IPS DF 19.7 (cell line): Measurements from ENCODE around the gene ASMTL.
A peak's percentile ranks its signal among the peaks of the same experiment; 100 is the strongest.
"Not testable (repeated sequence)": the region's sequence is repeated elsewhere in the genome, so short reads cannot be mapped to it uniquely, and the experiment has no call there.

Experiments
- DNase-seq: peaks from one replicate; pipeline ENCODE4 v3.0.0-alpha.2; 2013; ENCODE audit warnings: low read depth, low spot score

ASMTL gene

DNA sequence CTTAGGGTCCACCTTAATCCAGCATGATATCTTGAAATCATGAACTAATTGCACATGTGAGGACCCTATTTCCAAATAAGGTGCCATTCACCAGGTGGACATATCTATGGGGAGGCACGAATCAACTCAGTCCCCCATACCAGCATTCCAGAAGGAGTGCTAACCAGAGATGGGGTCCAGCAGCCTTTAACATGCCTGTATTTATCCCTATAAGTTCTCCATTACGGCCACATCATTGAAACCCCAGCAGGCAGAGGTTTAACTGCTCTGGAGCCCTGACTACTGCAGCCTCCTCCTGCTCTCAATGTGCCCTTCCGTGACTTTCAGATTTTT lies 3.2 kb upstream of the ASMTL start:
- no peak for DNase-seq

GRCh38 chrX:1453951-1454785 lies 1.5 kb upstream of the ASMTL start:
- peak; percentile 30 for DNase-seq

GRCh38 chrX:1453395-1453783 lies 680 bp upstream of the ASMTL start:
- no peak for DNase-seq

- no peak for DNase-seq
These were observed 821 bp downstream of the ASMTL start for GRCh38 chrX:1451661-1452515.

DNA sequence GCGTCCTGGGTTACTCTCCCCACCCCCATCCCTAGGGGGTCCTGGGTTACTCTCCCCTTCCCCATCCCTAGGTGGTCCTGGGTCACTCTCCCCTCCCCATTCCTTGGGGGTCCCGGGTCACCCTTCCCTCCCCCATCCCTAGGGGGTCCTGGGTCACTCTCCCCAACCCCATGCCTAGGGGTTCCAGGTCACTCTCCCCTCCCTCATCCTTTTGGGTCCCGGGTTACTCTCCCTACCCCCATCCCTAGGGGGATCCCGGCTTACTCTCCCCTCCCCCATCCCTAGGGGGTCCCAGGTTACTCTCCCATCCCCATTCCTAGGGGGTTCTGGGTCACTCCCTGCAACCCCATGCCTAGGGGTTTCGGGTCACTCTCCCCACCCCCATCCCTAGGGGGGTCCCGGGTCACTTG lies 1.5 kb downstream of the ASMTL start:
- DNase-seq = no peak

DNA sequence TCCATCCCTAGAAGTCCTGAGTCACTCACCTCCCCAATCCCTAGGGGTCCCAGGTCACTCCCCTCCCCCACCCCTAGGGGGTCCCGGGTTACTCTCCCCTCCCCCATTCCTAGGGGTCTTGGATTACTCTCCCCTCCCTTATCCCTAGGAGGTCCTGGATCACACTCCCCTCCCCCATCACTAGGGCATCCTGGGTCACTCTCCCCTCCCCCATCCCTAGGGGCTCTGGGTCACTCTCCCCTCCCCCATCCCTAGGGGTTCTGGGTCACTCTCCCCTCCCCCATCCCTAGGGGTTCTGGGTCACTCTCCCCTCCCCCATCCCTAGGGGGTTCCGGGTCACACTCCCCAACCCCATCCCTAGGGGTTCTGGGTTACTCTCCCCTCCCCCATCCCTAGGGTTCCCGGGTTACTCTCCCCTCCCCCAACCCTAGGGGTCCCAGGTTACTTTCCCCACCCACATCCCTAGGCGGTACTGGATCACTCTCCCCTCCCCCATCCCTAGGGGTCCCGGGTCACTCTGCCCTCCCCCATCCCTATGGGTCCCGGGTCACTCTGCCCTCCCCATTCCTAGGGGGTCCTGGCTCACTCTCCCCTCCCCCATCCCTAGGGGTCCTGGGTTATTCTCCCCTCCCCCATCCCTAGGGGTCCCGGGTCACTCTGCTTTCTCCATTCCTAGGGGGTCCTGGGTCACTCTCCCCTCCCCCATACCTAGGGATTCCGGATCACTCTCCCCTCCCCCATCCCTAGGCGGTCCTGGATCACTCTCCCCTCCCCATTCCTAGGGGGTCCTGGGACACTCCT lies 2.1 kb downstream of the ASMTL start:
- no peak for DNase-seq

GRCh38 chrX:1449823-1450149 lies 2.9 kb downstream of the ASMTL start:
- no peak for DNase-seq

DNA sequence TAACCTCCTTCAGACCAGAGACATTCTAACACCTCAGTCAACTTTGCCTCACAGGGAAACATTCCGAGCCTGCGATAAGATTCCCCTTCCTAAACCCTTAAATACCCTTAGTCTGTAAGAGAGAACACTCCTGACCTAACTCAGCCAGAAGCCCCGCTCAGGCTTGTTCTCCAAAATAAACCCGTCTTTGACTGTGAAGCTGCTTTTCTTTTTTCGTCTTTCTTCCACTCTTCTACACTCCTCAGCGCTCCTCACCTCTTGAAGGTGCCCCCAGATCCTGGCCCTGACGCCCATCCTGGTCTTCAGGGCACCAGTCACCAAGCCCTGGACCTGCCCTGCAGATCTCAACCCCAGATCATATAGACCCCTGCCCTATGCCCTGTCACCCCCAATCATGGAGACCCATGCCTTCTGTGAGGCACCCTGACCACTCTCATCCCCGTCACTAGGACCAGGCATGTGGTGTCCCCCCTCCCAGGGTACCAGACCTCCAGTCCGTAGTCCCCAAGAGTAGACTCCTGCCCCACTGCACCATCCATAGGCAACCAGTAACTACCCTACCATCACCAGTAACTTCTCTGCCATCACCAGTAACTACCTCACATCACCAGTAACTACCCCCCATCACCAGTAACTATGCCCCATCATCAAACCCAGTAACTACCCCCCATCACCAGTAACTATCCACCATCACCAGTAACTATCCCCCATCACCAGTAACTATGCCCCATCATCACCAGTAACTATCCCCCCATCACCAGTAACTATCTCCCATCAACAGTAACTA lies 3.5 kb downstream of the ASMTL start:
- no peak for DNase-seq

- not testable (repeated sequence) for DNase-seq
These were observed 4.1 kb downstream of the ASMTL start for GRCh38 chrX:1448573-1449001.

- DNase-seq = not testable (repeated sequence)
These were observed 4.6 kb downstream of the ASMTL start for GRCh38 chrX:1447969-1448572.

DNA sequence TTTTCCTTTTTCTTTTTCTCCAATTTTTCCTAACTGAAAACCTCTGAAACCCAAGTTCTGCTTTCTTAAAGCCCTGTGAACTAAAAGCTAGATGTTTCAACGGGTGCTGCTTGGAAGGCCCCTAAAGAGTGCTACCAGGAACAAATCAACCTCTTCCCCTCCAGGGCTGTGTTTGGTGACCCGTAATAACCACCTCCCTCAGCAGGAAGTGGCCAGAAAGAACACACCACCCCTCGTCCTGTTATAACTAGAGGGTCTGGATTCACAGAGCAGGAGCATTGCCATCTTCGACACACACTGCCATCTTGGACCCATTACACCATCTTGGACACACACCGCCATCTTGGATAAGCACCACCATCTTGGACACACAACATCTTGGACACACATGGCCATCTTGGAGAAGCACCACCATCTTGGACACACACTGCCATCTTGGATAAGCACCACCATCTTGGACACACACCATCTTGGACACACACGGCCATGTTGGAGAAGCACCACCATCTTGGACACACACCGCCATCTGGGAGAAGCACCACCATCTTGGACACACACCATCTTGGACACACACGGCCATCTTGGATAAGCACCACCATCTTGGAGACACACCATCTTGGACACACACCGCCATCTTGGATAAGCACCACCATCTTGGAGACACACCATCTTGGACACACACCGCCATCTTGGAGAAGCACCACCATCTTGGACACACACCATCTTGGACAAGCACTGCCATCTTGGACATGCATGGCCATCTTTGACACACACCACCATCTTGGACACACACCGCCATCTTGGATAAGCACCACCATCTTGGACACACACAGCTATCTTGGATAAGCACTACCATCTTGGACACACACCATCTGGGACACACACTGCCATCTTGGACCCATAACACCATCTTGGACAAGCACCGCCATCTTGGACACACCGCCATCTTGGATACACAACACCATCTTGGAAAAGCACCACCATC lies 5.4 kb downstream of the ASMTL start:
- DNase-seq = not testable (repeated sequence)

GRCh38 chrX:1444561-1445500 lies 7.9 kb downstream of the ASMTL start:
- DNase-seq = no peak

GRCh38 chrX:1443496-1444075 lies 9.1 kb downstream of the ASMTL start:
- DNase-seq = no peak

DNA sequence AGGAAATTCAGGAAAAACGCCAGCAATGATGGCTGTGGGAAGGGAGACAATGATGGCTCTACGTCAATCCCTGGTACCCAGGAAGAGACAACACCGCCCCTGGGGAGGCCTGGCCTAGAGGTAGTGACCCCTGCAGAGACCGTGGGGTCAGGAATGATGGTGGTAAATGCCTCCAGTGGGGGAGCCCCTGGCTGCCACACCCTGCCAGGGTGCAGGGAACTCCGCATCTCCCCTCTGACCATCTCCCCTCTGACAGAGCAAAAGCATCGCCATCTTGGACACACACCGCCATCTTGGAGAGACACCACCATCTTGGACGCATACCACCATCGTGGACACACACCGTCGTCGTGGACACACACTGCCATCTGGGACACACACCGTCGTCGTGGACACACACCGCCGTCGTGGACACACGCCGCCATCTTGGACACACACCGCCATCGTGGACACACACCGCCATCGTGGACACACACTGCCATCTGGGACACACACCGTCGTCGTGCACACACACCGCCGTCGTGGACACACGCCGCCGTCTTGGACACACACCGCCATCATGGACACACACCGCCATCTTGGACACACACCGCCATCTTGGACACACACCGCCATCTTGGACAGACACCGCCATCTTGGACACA lies 9.9 kb downstream of the ASMTL start:
- DNase-seq = no peak

DNA sequence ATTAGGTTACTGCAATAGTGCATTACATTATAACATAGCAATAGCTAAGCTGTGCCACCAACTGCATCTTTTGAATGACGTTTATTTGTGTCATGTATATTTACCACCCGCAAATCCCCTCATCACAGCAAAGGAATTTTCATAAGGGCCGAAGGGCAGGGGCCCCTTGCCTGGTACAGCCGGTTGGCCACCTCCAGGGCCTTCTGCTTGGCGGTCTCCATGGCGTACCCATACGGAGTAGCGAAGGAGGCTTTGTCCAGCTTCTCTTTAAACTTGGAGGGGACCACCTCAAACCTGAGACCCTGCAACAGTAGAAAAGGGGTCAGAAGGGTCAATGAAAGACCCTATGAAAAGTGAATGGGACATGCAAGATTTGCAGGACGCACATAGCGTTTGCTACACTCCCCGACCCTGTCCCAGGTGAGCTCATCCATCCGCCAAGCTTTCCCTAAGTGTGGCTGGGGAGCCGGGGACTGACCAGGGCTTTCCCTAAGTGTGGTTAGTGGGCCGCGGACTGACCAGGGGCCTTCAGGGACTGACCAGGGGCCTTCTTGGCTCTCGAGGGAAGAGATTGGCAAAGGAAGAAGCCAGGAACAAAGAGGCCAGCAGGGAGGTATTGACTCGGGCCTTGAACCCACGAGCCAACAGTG lies 10.6 kb downstream of the ASMTL start:
- DNase-seq = no peak

GRCh38 chrX:1440506-1440905 lies 12.2 kb downstream of the ASMTL start:
- no peak for DNase-seq

GRCh38 chrX:1435241-1435895 lies 17.3 kb downstream of the ASMTL start:
- no peak for DNase-seq
